H9 (cell line): Measurements from ENCODE around the gene ACOT2. TPM values are rescaled to one million over a fixed set of nuclear protein-coding genes. Genes with fewer than 3 reads are reported as not detected.

Source experiments
- DNase-seq: peaks from one replicate; pipeline ENCODE4 v3.0.0-alpha.2; 2017
- H2AFZ ChIP-seq: one replicate; pipeline ENCODE4 v1.6.1; 2013; ENCODE audit warnings: mild to moderate bottlenecking, low read length, control low read depth, moderate library complexity
- H2AK5ac ChIP-seq: 2 replicates; pipeline ENCODE4 v1.6.1; 2013; ENCODE audit warnings: low read length, control low read depth, mixed read lengths; ENCODE audit not compliant: insufficient read length
- H2BK120ac ChIP-seq: one replicate; pipeline ENCODE4 v1.6.1; 2013; ENCODE audit warnings: low read depth, mild to moderate bottlenecking, low read length, control low read depth, inconsistent platforms; ENCODE audit not compliant: poor library complexity, severe bottlenecking
- H2BK12ac ChIP-seq: 2 replicates; pipeline ENCODE4 v1.6.1; 2013; ENCODE audit warnings: low read length, control low read depth, mixed read lengths, low read depth; ENCODE audit not compliant: insufficient read length
- H2BK15ac ChIP-seq: 2 replicates; pipeline ENCODE4 v1.6.1; 2013; ENCODE audit warnings: low read depth, low read length, control low read depth
- H2BK20ac ChIP-seq: one replicate; pipeline ENCODE4 v1.6.1; 2013; ENCODE audit warnings: low read depth, mild to moderate bottlenecking, low read length, control low read depth, inconsistent platforms; ENCODE audit not compliant: poor library complexity, severe bottlenecking
- H2BK5ac ChIP-seq: 2 replicates; pipeline ENCODE4 v1.6.1; 2013; ENCODE audit warnings: low read length, control low read depth, mixed read lengths; ENCODE audit not compliant: insufficient read length
- H3K14ac ChIP-seq: 2 replicates; pipeline ENCODE4 v1.6.1; 2013; ENCODE audit warnings: low read length, control low read depth; ENCODE audit not compliant: insufficient read depth
- H3K18ac ChIP-seq: 2 replicates; pipeline ENCODE4 v1.6.1; 2013; ENCODE audit warnings: low read depth, mild to moderate bottlenecking, mixed read lengths, low read length, control low read depth; ENCODE audit not compliant: insufficient read length
- H3K23ac ChIP-seq: 2 replicates; pipeline ENCODE4 v1.6.1; 2013; ENCODE audit warnings: low read length, control low read depth, mixed read lengths, low read depth; ENCODE audit not compliant: insufficient read length
- H3K23me2 ChIP-seq: 2 replicates; pipeline ENCODE4 v1.6.1; 2013; ENCODE audit warnings: low read depth, mild to moderate bottlenecking, mixed read lengths, low read length, control low read depth; ENCODE audit not compliant: insufficient read length, poor library complexity, severe bottlenecking
- H3K27ac ChIP-seq: 2 replicates; pipeline ENCODE4 v1.5.1; 2013; ENCODE audit warnings: low read length, control low read depth, mixed read lengths, low read depth; ENCODE audit not compliant: insufficient read length
- H3K27me3 ChIP-seq: 2 replicates; pipeline ENCODE4 v1.6.1; 2013; ENCODE audit warnings: low read length, control low read depth, inconsistent platforms; ENCODE audit not compliant: insufficient read depth
- H3K4ac ChIP-seq: 2 replicates; pipeline ENCODE4 v1.6.1; 2013; ENCODE audit warnings: low read depth, mild to moderate bottlenecking, control low read depth, inconsistent platforms, low read length, moderate library complexity
- H3K4me1 ChIP-seq: 2 replicates; pipeline ENCODE4 v1.6.1; 2013; ENCODE audit warnings: low read length, control low read depth, inconsistent platforms; ENCODE audit not compliant: insufficient read depth
- H3K4me2 ChIP-seq: 2 replicates; pipeline ENCODE4 v1.6.1; 2013; ENCODE audit warnings: low read length, control low read depth, mixed read lengths; ENCODE audit not compliant: insufficient read length, insufficient read depth
- H3K56ac ChIP-seq: 2 replicates; pipeline ENCODE4 v1.6.1; 2013; ENCODE audit warnings: low read depth, mild to moderate bottlenecking, mixed read lengths, low read length, control low read depth; ENCODE audit not compliant: insufficient read length
- H3K79me1 ChIP-seq: 2 replicates; pipeline ENCODE4 v1.6.1; 2013; ENCODE audit warnings: low read depth, mild to moderate bottlenecking, moderate library complexity, low read length, control low read depth, inconsistent platforms; ENCODE audit not compliant: insufficient read depth, poor library complexity, severe bottlenecking
- H3K79me2 ChIP-seq: 2 replicates; pipeline ENCODE4 v1.6.1; 2013; ENCODE audit warnings: low read length, control low read depth, inconsistent platforms; ENCODE audit not compliant: insufficient read depth
- H3K9ac ChIP-seq: 2 replicates; pipeline ENCODE4 v1.6.1; 2013; ENCODE audit warnings: low read length, control low read depth, mixed read lengths; ENCODE audit not compliant: insufficient read length; ENCODE audit errors: extremely low read depth
- H3K9me3 ChIP-seq: one replicate; pipeline ENCODE4 v1.6.1; 2013; ENCODE audit warnings: low read depth, low read length, inconsistent platforms; ENCODE audit not compliant: control insufficient read depth
- H3T11ph ChIP-seq: one replicate; pipeline ENCODE4 v1.6.1; 2013; ENCODE audit warnings: mild to moderate bottlenecking, low read length, control low read depth, inconsistent platforms
- H4K20me1 ChIP-seq: one replicate; pipeline ENCODE4 v1.6.1; 2013; ENCODE audit not compliant: control insufficient read depth, insufficient read length, insufficient read depth
- H4K5ac ChIP-seq: 2 replicates; pipeline ENCODE4 v1.6.1; 2013; ENCODE audit warnings: low read depth, mild to moderate bottlenecking, mixed read lengths, low read length, control low read depth; ENCODE audit not compliant: insufficient read length
- H4K8ac ChIP-seq: replicated peaks from 2 replicates; pipeline ENCODE4 v1.6.1; 2013; ENCODE audit warnings: low read length, control low read depth, mixed read lengths, low read depth; ENCODE audit not compliant: insufficient read length
- H4K91ac ChIP-seq: 2 replicates; pipeline ENCODE4 v1.6.1; 2013; ENCODE audit warnings: low read depth, mild to moderate bottlenecking, moderate library complexity, mixed read lengths, low read length, control low read depth; ENCODE audit not compliant: insufficient read length
- H3K27ac Mint-ChIP-seq, 3 experiments: 2 replicates in 2 of 3; 3 replicates in 1 of 3; pipeline ENCODE4 v1.8.0; 2020 to 2021; ENCODE audit warnings: mixed read lengths in 3 of 3, mild to moderate bottlenecking in 1 of 3, moderate library complexity in 1 of 3
- H3K27me3 Mint-ChIP-seq: 2 replicates; pipeline ENCODE4 v1.8.0; 2021; ENCODE audit warnings: low read depth, mild to moderate bottlenecking, moderate library complexity, mixed read lengths
- H3K36me3 Mint-ChIP-seq, 3 experiments: 2 replicates in 2 of 3; 3 replicates in 1 of 3; pipeline ENCODE4 v1.8.0; 2020 to 2021; ENCODE audit warnings: low read depth in 3 of 3, mixed read lengths in 3 of 3; ENCODE audit not compliant: insufficient read depth in 1 of 3
- H3K4me1 Mint-ChIP-seq, 2 experiments: 2 replicates each; pipeline ENCODE4 v1.8.0; 2020; ENCODE audit warnings: mixed read lengths in 2 of 2
- H3K4me3 Mint-ChIP-seq, 2 experiments: 2 replicates in 1 of 2; 3 replicates in 1 of 2; pipeline ENCODE4 v1.8.0; 2020 to 2021; ENCODE audit warnings: mild to moderate bottlenecking in 2 of 2, mixed read lengths in 2 of 2, moderate library complexity in 1 of 2
- H3K9me3 Mint-ChIP-seq, 2 experiments: 2 replicates in 1 of 2; 3 replicates in 1 of 2; pipeline ENCODE4 v1.8.0; 2020; ENCODE audit warnings: mild to moderate bottlenecking in 2 of 2, mixed read lengths in 2 of 2, moderate library complexity in 1 of 2
- CTCF ChIP-seq: fragments of 200-600 bp; sonication (generic); conservative IDR thresholded peaks from 3 replicates; pipeline ENCODE4 v1.8.0; 2021; ENCODE audit warnings: antibody characterized with exemption, mild to moderate bottlenecking
- total RNA-seq: library from RNA; stranded (reverse); gene quantifications from 2 replicates; pipeline ENCODE4 v1.2.1, GENCODE V29; 2021

ACOT2 gene
- total RNA-seq, 1 experiment from 2014 or later, result 10.2 TPM

GRCh38 chr14:73599499-73599898, 30.5 kb downstream of the ACOT2 start:
- Histone ChIP-seq H2BK120ac (no peak overlapping the region), H4K91ac (no peak overlapping the region), H3K79me1 (no peaks in the 10 kb centered on the region), H3K4ac (no peak overlapping the region), H3T11ph (no peak overlapping the region), H4K8ac (no peak overlapping the region), H2AK5ac (no peak overlapping the region), H3K23ac (no peak overlapping the region), H4K5ac (no peak overlapping the region), H3K27me3 (no peaks in the 10 kb centered on the region), H3K14ac (no peak overlapping the region), H3K4me1 (no peaks in the 10 kb centered on the region), H2AFZ (no peak overlapping the region), H3K56ac (no peak overlapping the region), H3K9me3 (no peaks in the 10 kb centered on the region), H2BK20ac (no peak overlapping the region), H3K9ac (no peak overlapping the region), H3K18ac (no peak overlapping the region), H2BK5ac (no peak overlapping the region), H3K27ac (no peak overlapping the region), H3K4me2 (no peak overlapping the region), H3K23me2 (no peaks in the 10 kb centered on the region), H2BK12ac (no peak overlapping the region), H2BK15ac (no peak overlapping the region), H4K20me1 (no peaks in the 10 kb centered on the region), H3K79me2 (no peaks in the 10 kb centered on the region)
- H3K27me3 Mint-ChIP-seq, result no peaks in the 10 kb centered on the region; the same call in 1 of the 2 replicates
- no peak overlapping the region for H3K27ac Mint-ChIP-seq
- H3K4me3 Mint-ChIP-seq, result no peak overlapping the region
- DNase-seq, result no peak
- peaks cover 0 to 2% (median under 1%) of the 10 kb centered on the region in 3 experiments; a peak in 2 of 7 replicates for H3K36me3 Mint-ChIP-seq
- H3K9me3 Mint-ChIP-seq, result peaks cover under 1 to 3% of the 10 kb centered on the region in 2 experiments; a peak in 2 of 5 replicates
- no peak for TF ChIP-seq CTCF
- H3K4me1 Mint-ChIP-seq, result no peaks in the 10 kb centered on the region
